ENCODE results near the gene SARM1. TPM values are rescaled to one million over a fixed set of nuclear protein-coding genes. Genes with fewer than 3 reads are reported as not detected.
A peak's percentile ranks its signal among the peaks of the same experiment; 100 is the strongest.

The SARM1 gene
- total RNA-seq, 1 donor from 2014 or later, result 0.53 TPM

- FAIRE-seq, result no peak
Measured at GRCh38 chr17:28327031-28327607, 44.4 kb upstream of the SARM1 start.

GRCh38 chr17:28327709-28328108 is 43.8 kb upstream of the SARM1 start:
- Histone ChIP-seq H3K27me3 (ENCODE audit: control insufficient read depth, insufficient read depth, low read length) (no peaks in the 10 kb centered on the region), H3K4me3 (ENCODE audit: low read depth, low read length) (no peak overlapping the region), H3K36me3 (ENCODE audit: control insufficient read depth, insufficient read depth, low read length) (peaks cover 7% of the 10 kb centered on the region)
- DNase-seq (ENCODE audit: low read depth) (no peak), FAIRE-seq (no peak)
- TF ChIP-seq CTCF (IDR thresholded peaks at IDR 0.05; ENCODE audit: insufficient read depth, low read length, severe bottlenecking), result no peak

More at GRCh38 chr17:28327031-28327607, 44.4 kb upstream of the SARM1 start:
- H3K36me3 ChIP-seq (ENCODE audit: control insufficient read depth, insufficient read depth, low read length), result peaks cover 7% of the 10 kb centered on the region
- no peaks in the 10 kb centered on the region for H3K27me3 ChIP-seq (ENCODE audit: control insufficient read depth, insufficient read depth, low read length)
- peak; percentile 76 for DNase-seq (ENCODE audit: low read depth)
- H3K4me3 ChIP-seq (ENCODE audit: low read depth, low read length), result no peak overlapping the region
- TF ChIP-seq CTCF (IDR thresholded peaks at IDR 0.05; ENCODE audit: insufficient read depth, low read length, severe bottlenecking), result no peak

GRCh38 chr17:28328325-28328724 is 43.2 kb upstream of the SARM1 start:
- H3K36me3 ChIP-seq (ENCODE audit: control insufficient read depth, insufficient read depth, low read length), result peaks cover 7% of the 10 kb centered on the region
- no peak for DNase-seq (ENCODE audit: low read depth)
- no peak for FAIRE-seq
- no peak overlapping the region for H3K4me3 ChIP-seq (ENCODE audit: low read depth, low read length)
- TF ChIP-seq CTCF (IDR thresholded peaks at IDR 0.05; ENCODE audit: insufficient read depth, low read length, severe bottlenecking), result no peak
- no peaks in the 10 kb centered on the region for H3K27me3 ChIP-seq (ENCODE audit: control insufficient read depth, insufficient read depth, low read length)

GRCh38 chr17:28330671-28331070 is 40.8 kb upstream of the SARM1 start:
- Histone ChIP-seq H3K36me3 (ENCODE audit: control insufficient read depth, insufficient read depth, low read length) (peaks cover 7% of the 10 kb centered on the region), H3K4me3 (ENCODE audit: low read depth, low read length) (no peak overlapping the region), H3K27me3 (ENCODE audit: control insufficient read depth, insufficient read depth, low read length) (no peaks in the 10 kb centered on the region)
- TF ChIP-seq CTCF (IDR thresholded peaks at IDR 0.05; ENCODE audit: insufficient read depth, low read length, severe bottlenecking), result no peak
- DNase-seq (ENCODE audit: low read depth) (no peak), FAIRE-seq (no peak)

GRCh38 chr17:28331891-28332420 is 39.5 kb upstream of the SARM1 start:
- FAIRE-seq, result no peak
- H3K36me3 ChIP-seq (ENCODE audit: control insufficient read depth, insufficient read depth, low read length), result peaks cover 7% of the 10 kb centered on the region

More at GRCh38 chr17:28331891-28332420, 39.5 kb upstream of the SARM1 start:
- Histone ChIP-seq H3K4me3 (ENCODE audit: low read depth, low read length) (no peak overlapping the region), H3K27me3 (ENCODE audit: control insufficient read depth, insufficient read depth, low read length) (no peaks in the 10 kb centered on the region)
- DNase-seq (ENCODE audit: low read depth), result no peak
- TF ChIP-seq CTCF (IDR thresholded peaks at IDR 0.05; ENCODE audit: insufficient read depth, low read length, severe bottlenecking), result no peak
